DMS 273 treated with DMSO at 0.1 percent for 48 hours (cell line): ENCODE data around the gene HSPB7.
"Not testable (repeated sequence)": the region's sequence is repeated elsewhere in the genome, so short reads cannot be mapped to it uniquely, and the experiment has no call there.

Experiments used
- DNase-seq: peaks from one replicate; lab custom pipeline; 2025; lab: John Stamatoyannopoulos, UW

The HSPB7 gene

DNA sequence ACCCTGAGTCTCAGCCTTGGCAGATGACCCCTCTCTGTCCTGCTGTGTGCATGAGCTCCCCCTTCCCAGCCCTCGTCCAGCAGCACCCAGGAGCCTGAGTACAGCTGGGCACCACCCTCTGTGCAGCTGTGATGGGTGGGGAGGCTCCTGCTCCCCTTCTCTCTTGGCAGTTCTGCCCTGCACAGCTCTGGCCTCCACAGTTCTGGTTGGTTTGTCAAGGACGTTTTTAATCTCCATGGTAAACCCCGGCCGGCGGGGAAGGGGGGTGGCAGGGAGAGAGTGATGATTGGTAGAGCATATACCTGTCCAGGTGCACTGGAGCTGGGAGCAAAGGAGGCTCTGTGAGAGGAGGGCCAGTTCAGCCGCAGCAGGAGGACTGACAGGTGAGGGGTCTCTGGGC, 3.8 kb upstream of the HSPB7 start, which contains the start of gene CLCNKA:
Gene CLCNKA (plus strand): TSS at position 356 of the 400 bp plus-strand sequence. CDS start 584 bp downstream, outside the sequence.
- DNase-seq, result no peak

DNA sequence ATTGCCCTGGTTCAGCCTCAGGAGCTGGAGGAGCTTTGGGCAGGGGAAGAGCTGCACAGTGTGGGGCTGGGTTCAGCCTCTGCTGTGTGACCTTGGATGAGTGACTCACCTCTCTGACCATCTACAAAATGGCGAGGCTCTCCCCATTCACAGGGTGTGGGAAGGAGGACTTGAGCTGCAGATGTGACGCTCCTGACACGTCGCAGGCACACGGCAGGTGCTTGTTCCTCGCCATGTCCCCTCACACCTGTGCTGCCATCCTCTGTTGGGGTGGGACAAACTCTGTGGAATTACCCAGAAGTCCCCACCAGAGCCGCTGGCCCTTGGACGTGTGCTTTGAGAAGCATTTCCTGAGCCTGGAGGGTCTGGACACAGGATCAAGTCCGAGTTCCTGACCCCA, 3.0 kb upstream of the HSPB7 start:
- DNase-seq, result not testable (repeated sequence)

DNA sequence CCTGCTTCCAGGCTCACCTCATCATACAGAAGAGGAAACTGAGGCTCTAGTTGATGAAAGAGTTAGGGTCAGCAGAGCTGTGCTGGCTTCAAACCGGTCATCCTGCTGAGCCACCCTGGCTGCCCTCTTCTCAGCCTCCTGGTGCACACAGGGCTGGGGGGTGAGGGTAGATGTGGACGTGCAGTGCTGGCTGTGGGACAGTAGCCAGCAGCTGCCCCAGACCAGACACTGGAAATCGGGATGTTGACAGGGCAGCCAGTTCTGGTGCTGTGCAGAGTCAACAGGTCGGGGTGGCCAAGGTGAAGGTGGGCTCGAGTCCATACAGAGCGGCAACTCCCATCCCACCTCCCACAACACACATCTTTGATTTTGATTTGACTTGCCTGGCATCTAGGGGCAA, 2.5 kb upstream of the HSPB7 start:
- no peak for DNase-seq

DNA sequence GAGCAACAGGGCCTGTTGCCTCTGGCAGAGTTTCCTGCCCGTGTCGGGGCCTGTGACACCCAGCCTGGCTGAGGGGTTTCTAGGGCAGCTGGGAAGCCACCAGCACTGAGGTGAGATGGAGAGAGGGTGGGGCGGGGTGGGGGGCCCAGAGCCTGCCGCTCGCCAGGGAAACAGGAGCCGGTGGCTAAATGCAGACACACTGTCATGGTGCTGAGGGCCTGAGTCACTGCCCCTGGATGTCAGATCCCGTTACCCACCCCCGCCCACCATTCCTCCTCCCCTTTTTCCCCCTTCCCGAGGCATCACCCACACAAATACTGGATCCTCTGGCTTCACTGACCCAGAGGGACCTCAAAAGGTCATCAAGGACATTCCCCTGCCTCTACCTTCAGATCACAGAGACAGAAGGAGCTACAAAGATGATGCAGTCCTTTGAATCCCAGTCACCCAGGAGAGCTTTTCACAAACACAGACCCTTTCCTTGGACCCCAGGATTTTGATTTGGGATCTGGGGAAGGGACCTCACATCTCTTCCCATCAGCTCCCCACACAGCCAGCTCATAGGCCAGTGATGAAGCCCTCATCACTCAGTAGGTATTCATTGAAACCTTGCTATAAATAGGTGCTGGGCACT, 1.9 kb upstream of the HSPB7 start:
- DNase-seq, result no peak

DNA sequence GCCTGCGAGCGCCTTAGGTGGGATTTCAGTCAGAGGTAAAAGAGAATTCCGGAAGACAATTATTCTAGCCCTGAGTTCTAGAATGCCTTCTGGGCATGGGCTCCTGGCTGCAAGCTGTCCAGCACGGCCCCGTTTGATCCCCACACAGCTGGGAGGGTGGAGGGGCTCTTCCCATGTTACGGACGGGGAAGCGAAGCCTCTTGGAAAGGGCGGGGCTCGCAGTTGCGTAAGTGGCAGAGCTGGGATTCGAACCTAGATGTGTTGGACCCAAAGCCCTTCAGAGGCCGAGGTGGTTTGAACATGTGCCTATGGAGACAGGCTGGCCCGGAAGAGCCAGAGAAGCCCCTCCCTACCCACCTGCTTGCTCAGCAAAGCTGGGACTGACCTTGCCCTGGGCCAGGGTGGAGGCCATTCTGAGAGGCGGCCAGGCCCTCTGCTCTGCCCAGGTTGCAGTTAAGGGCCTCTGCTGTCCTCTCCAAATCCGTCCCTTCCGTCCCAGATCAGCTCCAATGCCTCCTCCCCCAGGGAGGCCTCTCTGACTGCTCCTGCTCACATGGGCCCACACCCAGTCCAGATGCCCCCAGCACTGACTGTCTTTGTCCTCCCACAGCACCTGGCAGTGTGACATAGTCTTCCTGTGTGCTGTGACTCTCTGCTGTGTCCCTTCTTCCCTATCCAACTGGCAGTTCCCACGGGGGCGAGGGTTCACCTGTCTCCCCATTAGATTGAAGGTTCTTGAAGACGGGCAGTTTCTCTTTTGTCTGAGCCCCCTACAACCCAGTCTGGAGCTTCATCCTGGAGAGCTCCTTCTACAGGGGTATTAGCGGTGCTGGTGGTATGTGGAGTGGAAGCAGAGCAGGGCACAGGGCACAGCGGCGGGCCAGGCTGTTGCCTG, 1.2 kb upstream of the HSPB7 start:
- DNase-seq, result no peak

DNA sequence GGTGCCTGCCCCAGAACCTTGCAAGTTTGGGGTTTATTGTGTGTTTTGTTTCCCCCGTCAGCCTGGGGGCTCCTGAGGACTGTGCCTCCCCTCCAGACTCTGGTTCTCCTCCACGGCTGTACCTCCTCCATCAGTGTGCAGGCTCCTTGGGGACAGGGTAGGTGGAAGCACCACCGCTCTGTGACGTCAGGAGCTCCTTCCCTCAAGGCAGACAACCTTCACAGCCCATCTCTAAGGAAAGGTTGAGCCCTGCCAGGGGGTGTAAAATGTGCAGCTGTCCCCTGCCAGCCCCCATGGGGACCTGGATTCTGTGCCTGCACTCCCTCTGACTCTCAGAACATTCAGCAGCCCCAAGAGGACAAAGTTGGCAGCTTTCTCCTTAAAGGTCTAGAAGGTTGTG, 465 bp upstream of the HSPB7 start:
- DNase-seq, result no peak

GRCh38 chr1:16017076-16017460, 775 bp downstream of the HSPB7 start:
- no peak for DNase-seq

DNA sequence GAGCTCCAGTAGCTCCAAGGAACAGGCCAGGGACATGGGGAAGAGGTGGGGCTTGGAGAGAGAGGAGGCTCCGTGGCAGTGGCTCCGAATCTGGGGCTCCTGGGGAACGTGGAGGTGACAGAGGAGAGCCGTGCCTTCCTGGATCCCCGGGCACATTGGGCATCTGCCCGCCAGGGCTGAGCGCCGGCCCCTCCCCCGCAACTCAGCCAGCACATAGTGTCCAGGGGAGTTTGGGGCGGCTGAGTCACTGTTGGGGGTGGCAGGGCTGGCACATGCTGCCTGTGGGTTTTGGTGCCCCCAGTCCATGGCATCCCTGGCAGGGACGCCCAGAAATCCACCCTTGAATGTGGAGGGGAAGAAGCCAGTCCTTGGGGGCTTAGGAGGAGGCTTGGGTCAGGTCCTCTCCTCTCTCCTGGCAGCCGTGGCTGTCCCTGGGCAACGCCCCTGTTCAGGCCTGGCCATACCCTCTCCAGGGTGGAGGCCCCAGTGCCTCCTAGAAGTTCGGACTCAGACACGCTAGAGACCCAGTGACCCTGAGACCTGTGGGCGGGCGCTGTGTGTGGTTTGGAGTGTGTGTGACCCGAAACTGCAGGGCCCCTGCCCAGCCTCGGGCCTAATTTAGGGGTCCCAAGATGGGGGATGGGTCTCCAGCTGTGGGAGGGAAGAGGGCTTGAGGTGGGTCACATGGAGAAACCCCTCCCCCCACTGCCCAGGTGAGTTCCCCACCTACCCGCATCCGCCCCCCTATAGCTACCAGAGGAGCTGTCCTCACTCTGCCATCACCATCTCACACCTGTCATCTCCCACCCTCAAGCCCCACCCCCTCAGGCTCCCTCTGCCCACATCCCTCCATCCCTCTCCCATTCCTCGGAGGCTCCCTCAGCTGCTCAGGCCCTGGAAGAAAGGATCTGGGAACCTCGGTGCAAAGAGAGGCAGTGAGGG, 1.6 kb downstream of the HSPB7 start:
- no peak for DNase-seq

DNA sequence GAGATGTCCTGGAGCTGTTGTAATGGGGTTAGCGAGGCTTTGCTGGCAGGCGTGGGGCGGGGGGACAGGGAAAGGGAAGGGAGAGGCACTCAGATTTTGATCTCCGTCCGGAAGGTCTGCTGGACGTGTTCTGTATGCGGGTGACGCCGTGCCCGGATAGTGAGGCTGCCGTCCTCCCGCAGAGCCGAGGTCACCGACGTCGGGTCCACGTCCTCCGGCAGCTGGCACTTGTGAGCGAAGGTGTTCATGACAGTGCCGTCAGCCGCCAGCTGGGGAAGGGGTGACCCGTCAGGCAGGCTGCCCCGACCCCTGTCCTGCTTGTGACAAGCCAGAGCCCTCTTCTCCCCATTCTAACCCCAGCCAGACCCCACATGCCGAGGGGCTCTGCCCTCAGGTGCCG, 2.4 kb downstream of the HSPB7 start:
- no peak for DNase-seq

DNA sequence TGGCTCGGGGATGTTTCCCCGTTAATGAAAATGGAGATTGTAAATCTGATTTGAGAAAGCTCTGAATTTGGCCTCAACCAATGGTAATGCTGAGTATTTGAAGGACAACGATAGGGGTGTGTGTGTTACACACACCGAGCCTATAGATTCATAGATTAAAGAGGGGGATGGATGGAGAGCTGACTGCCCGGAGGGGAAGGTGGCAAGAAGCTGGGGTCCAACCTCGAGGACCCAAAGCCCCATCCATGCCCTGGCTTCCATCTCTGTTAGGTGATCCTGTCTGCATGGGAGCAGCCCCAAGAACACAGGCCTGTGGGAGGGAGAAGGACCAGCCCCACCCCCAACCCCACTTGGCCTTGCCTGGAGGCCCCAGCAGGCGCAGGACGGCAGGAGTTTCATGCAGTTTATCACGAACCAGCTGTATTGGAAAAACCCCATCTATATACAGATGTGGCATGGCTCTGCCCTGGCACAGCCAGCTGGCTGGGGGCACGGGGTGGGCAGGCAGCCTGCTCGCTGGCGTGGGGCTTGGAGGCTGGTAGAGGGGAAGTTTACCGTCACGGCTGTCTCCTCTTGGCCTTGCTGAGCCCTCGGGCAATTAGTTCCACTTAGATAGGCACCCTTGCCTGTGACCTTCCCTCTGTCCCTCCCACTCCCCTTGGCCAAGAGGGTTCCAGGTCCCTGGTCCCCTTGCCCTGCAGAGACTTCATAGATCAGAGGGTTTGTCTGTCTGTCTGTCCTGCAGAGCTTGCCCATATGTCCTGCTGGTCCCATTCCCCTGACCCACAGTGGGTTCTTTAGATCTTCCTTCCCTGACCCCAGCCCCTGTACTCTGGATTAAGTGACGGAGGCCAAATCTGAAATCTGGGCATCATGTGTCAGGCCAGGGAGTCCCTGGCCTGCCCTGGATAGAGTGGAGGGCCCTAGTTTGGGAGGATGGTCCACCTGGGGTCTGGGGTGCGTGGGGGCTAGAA, 3.0 kb downstream of the HSPB7 start:
- DNase-seq, result no peak

GRCh38 chr1:16013908-16014258, 4.0 kb downstream of the HSPB7 start:
- DNase-seq, result no peak

- no peak for DNase-seq
Observed at GRCh38 chr1:16013220-16013907, 4.5 kb downstream of the HSPB7 start.

- no peak for DNase-seq
Observed at GRCh38 chr1:16012590-16013219, 5.1 kb downstream of the HSPB7 start.

DNA sequence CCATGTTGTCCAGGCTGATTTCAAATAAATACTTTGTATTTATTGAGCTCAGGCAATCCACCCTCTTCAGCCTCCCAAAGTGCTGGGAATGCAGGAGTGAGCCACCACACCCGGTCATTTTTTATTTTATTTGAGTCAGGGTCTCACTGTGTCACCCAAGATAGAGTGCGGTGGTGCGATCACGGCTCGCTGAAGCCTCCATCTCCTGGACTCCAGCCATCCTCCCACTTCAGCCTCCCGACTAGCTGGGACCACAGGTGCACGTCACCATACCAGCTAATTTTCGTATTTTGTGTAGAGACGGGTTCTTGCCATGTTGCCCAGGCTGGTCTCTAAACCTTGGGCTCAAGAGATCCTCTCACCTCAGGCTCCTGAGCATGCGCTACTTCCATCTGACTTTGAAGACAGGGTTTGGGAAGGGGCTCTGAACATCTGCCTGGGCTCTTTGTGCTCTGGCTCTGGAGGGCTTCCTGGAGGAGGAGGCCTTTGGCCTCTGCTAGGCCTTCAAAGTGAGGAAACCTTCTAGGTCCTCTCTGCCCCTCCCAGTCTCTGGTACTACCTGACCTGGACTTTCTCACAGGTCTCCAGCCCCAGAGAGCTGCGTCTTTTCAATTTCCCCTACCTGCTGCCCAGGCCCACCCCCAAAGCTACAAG, 5.8 kb downstream of the HSPB7 start:
- no peak for DNase-seq

DNA sequence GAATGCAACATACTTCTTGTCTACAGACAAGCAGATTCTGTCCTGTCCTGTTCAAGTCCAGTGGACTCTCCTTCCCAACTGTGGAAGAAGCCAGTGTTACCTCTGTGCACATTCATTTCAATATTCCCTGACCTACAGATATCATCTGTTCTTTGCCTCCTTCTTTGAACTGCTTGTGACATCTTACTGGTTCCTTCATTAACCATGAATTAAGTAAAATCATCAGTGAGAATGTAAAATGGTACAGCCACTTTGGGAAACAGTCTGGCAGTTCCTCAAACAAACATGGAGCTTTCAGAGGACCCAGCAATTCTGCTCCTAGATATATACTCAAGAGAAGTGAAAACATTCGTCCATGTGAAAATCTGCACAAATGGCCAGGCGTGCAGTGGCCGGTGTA, 7.0 kb downstream of the HSPB7 start:
- DNase-seq, result no peak

GRCh38 chr1:16009678-16010077, 8.2 kb downstream of the HSPB7 start:
- DNase-seq, result no peak

- peak; percentile 40 for DNase-seq
Observed at GRCh38 chr1:16009030-16009460, 8.8 kb downstream of the HSPB7 start.

GRCh38 chr1:16007671-16008341, 10.0 kb downstream of the HSPB7 start:
- no peak for DNase-seq
